Stimulated activated CD8-positive, alpha-beta memory T cell treated with anti-CD3 and anti-CD28 coated beads, Interleukin-7, amount 100 ng/mL, for 24 hours (primary cell): Measurements from ENCODE around the gene PSMA6.
"Not testable (repeated sequence)": the region's sequence is repeated elsewhere in the genome, so short reads cannot be mapped to it uniquely, and the experiment has no call there.

Source experiments
- DNase-seq: peaks from one replicate; pipeline ENCODE4 v3.0.0-alpha.2; 2020; ENCODE audit warnings: low read depth

PSMA6 gene

GRCh38 chr14:35326375-35326774 is 34.2 kb downstream of the PSMA6 start:
- DNase-seq: no peak

- DNase-seq: no peak
Observed at GRCh38 chr14:35331605-35332516, 39.7 kb downstream of the PSMA6 start.

- peak; percentile 29 for DNase-seq
Observed at GRCh38 chr14:35332517-35333263, 40.5 kb downstream of the PSMA6 start.

- no peak for DNase-seq
Observed at GRCh38 chr14:35333264-35333730, 41.1 kb downstream of the PSMA6 start.

- no peak for DNase-seq
Observed at GRCh38 chr14:35333797-35334743, 41.9 kb downstream of the PSMA6 start.

- DNase-seq: no peak
Observed at GRCh38 chr14:35335388-35336092, 43.4 kb downstream of the PSMA6 start.

- DNase-seq: not testable (repeated sequence)
Observed at GRCh38 chr14:35336171-35336493, 44.0 kb downstream of the PSMA6 start.

- no peak for DNase-seq
Observed at GRCh38 chr14:35336494-35337268, 44.5 kb downstream of the PSMA6 start.

GRCh38 chr14:35337269-35338255 is 45.4 kb downstream of the PSMA6 start:
- DNase-seq: no peak

- no peak for DNase-seq
Observed at GRCh38 chr14:35338731-35339405, 46.7 kb downstream of the PSMA6 start.

- DNase-seq: no peak
Observed at GRCh38 chr14:35339761-35340406, 47.7 kb downstream of the PSMA6 start.

GRCh38 chr14:35340616-35341453 is 48.7 kb downstream of the PSMA6 start:
- no peak for DNase-seq

- DNase-seq: no peak
Observed at GRCh38 chr14:35341454-35341750, 49.2 kb downstream of the PSMA6 start.

- DNase-seq: no peak
Observed at GRCh38 chr14:35341751-35342488, 49.7 kb downstream of the PSMA6 start.

GRCh38 chr14:35342489-35343010 is 50.4 kb downstream of the PSMA6 start:
- DNase-seq: no peak

GRCh38 chr14:35343702-35344101 is 51.5 kb downstream of the PSMA6 start:
- no peak for DNase-seq
